Kidney capillary endothelial cell (primary cell): ENCODE data around the gene CDKL4.
"Not testable (repeated sequence)": the region's sequence is repeated elsewhere in the genome, so short reads cannot be mapped to it uniquely, and the experiment has no call there.

Source experiments
- DNase-seq: peaks from one replicate; pipeline ENCODE4 v3.0.0-alpha.2; 2018; ENCODE audit warnings: low spot score

CDKL4 gene

GRCh38 chr2:39228413-39229209, 15.2 kb downstream of the CDKL4 start:
- no peak for DNase-seq

- peak; percentile 74 for DNase-seq
Measured at GRCh38 chr2:39227628-39228412, 15.9 kb downstream of the CDKL4 start.

DNA sequence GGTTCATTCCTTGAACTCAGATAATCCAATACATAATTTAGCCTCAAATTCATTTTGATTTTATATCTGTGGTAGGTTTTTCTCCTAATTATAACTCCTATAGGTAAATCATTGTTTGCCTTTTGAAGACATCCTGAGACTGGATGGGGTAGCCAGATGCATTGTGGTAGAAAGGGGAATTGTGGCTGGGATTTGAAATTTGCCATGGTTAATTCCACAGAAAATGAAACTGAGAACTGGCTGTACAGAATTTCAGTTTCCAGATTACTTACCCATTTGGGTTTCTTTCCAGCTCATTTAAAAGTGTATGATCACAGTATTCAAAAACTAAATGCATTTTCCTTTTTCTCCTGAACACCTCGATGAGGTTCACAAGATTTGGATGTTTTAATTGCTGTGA, 18.2 kb downstream of the CDKL4 start:
- no peak for DNase-seq

DNA sequence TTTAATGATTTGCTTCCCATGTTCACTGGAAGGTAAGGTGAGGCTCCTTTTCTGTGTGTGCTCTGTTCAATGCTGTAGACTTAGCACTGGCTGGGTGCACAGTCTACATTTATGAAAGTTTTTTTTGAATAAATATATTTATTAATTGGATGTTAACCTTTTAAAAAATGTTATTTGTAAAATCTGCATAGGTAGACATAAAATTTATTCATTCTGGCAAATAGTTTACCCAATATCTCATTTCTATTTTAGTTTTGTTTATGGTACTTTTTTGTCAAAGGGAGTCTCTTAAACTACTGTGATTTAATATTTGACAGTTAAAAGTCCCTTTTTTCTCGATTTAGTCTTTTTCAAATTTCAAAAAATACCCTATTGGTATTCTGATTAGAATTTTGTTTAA, 19.9 kb downstream of the CDKL4 start:
- DNase-seq: no peak

- no peak for DNase-seq
Measured at GRCh38 chr2:39221459-39221858, 22.3 kb downstream of the CDKL4 start.

- DNase-seq: no peak
Measured at GRCh38 chr2:39220136-39220535, 23.6 kb downstream of the CDKL4 start.

- no peak for DNase-seq
Measured at GRCh38 chr2:39218391-39218790, 25.4 kb downstream of the CDKL4 start.

GRCh38 chr2:39217192-39217550, 26.6 kb downstream of the CDKL4 start:
- no peak for DNase-seq

- no peak for DNase-seq
Measured at GRCh38 chr2:39216346-39217191, 27.2 kb downstream of the CDKL4 start.

DNA sequence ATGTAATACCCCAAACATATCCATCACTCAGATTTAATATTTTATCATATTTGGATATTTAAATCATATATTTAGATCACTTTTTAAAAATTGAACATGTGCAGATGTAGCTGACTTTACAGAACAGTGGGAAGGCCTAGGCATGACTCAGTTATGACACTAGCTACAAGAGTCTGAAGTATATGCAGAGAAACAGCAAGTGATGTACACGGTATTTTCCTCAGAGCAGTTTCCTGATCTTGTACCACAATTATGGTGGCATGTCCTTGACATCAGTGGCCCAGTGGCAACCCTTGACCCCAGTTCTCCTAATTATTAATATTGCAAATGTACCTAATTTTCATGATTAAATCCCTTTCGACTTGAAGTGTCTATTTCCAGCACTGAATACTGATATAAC, 28.2 kb downstream of the CDKL4 start:
- no peak for DNase-seq

GRCh38 chr2:39213015-39213414, 30.8 kb downstream of the CDKL4 start:
- DNase-seq: no peak

DNA sequence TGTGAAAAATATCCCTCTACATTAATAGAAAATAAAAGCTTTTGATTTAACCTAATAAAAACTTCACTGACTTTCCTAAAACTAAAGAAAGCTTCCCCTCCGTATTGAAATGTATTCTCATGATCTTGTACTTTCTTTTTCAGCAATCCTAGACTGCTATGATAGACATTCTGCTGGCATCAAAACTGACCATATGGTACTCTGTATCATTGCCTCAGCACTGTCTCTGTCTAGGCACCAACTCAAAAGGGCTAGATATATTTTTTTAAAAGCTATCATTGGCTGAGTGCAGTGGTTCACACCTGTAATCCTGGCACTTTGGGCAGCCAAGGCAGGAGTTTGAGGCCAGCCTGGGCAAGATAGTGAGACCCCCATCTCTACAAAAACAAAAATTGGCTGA, 32.9 kb downstream of the CDKL4 start:
- no peak for DNase-seq

GRCh38 chr2:39203382-39203781, 40.4 kb downstream of the CDKL4 start:
- no peak for DNase-seq

GRCh38 chr2:39202639-39203369, 41.0 kb downstream of the CDKL4 start:
- DNase-seq: peak; percentile 2

DNA sequence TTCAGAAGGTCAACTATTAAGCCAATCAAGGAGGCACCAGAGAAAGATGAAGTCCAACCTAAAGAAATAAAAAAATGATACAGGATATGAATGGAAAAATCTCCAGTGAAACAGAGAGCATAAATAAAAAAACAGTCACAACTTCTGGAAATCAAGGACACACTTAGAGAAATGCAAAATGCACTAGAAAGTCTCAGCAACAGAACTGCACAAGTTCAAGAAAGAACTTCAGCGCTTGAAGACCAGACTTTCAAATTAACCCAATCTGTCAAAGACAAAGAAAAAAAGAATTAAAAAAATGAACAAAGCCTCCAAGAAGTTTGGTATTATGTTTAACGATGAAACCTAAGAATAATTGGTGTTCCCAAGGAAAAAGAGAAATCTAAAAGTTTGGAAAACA, 46.8 kb downstream of the CDKL4 start:
- DNase-seq: not testable (repeated sequence)

GRCh38 chr2:39194686-39195085, 49.1 kb downstream of the CDKL4 start:
- DNase-seq: no peak

DNA sequence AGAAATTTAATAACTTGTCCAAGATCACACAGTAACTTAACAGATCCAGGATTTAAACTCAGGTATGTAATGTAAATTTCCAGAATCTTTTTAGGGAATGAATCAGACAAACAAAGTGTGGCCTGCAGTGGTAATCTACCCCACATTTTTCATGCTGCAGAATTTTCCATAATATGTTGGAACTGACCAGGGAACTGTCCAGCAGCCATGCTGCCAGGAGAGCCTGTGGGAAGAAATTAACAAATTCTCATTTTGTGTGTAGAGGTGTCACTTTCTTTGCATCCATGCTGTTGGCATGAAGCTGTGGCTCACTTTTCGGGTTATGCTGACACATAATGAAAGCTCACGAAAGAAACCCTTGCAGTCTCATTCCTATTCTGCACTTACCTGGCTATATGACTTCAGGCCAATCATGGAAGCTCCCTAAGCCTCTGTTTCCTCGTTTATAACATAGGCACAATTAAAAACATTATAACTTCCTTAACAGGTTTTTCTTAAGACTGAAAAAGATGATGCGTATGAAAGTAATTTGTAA, 54.7 kb downstream of the CDKL4 start:
- no peak for DNase-seq

DNA sequence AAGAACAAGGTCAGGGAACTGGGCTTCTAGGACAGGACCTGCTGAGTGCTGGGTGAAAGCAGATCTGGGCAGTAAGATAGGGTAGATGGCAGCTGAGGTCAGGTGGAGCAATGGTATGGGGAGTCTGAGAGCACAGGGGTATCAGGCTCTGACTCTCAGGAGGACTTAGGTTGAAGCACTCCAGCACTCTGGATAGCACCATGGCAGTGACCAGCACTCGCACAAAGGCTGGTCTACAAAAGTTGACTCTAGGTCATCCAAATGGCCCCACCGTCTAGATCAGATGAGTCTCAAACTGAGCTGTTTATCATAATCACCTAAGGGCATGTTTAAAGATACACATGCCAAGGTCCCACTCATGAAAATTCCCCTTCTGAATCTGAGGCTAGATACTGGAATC, 60.1 kb downstream of the CDKL4 start:
- DNase-seq: no peak

DNA sequence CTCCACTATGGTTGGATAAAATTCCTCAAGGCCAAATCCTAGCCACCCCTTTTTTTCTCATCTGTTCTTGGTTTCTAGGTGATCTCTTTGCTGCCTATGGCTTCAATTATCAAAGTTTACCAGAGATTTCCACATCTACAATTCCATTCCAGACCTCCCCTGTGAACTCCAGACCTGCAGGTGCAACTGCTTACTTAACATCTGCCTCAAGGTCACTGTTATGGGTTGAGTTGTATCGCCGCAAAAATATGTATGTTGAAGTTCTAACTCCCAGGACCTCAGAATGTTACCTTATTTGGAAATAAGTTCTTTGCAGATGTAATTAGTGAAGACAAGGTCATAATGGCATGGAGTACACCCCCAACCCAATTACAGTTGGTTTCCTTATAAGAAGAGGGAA, 62.5 kb downstream of the CDKL4 start:
- DNase-seq: no peak

GRCh38 chr2:39179974-39180960, 63.5 kb downstream of the CDKL4 start:
- DNase-seq: no peak
